Liver (tissue), 9 donors: Measurements from ENCODE around the gene TNS4. TPM values are rescaled to one million over a fixed set of nuclear protein-coding genes. Genes with fewer than 3 reads are reported as not detected.

ENCODE experiments used
- DNase-seq: peaks from one replicate; pipeline ENCODE4 v3.0.0-alpha.2; 2017; ENCODE audit warnings: low spot score
- H3K27ac ChIP-seq, 2 donors: one replicate each; pipeline ENCODE4 v1.7.0; 2013; ENCODE audit warnings: inconsistent platforms in 2 of 2, low read length in 2 of 2, control low read depth in 1 of 2, low read depth in 1 of 2, mild to moderate bottlenecking in 1 of 2
- H3K27me3 ChIP-seq, 4 donors: one replicate each; pipeline versions ENCODE4 v1.6.1 to v1.7.0; 2013; ENCODE audit warnings: low read length in 3 of 4, inconsistent platforms in 1 of 4, mild to moderate bottlenecking in 1 of 4, moderate library complexity in 1 of 4; ENCODE audit not compliant: control insufficient read depth in 4 of 4, insufficient read depth in 4 of 4
- H3K36me3 ChIP-seq, 4 donors: one replicate each; pipeline versions ENCODE4 v1.6.1 to v1.7.0; 2013; ENCODE audit warnings: low read length in 3 of 4, mild to moderate bottlenecking in 3 of 4, low read depth in 1 of 4, moderate library complexity in 1 of 4; ENCODE audit not compliant: control insufficient read depth in 4 of 4, insufficient read depth in 3 of 4
- H3K4me1 ChIP-seq, 4 donors: one replicate each; pipeline versions ENCODE4 v1.6.1 to v1.7.0; 2013; ENCODE audit warnings: low read length in 3 of 4, mild to moderate bottlenecking in 3 of 4, moderate library complexity in 1 of 4; ENCODE audit not compliant: control insufficient read depth in 4 of 4, insufficient read depth in 4 of 4
- H3K4me3 ChIP-seq, 3 donors: one replicate each; pipeline versions ENCODE4 v1.6.1 to v1.7.0; 2013; ENCODE audit warnings: low read length in 3 of 3, control low read depth in 1 of 3, low read depth in 1 of 3, mild to moderate bottlenecking in 1 of 3
- H3K9ac ChIP-seq, 2 donors: one replicate each; pipeline ENCODE4 v1.7.0; 2013; ENCODE audit warnings: low read length in 2 of 2, mild to moderate bottlenecking in 2 of 2, moderate library complexity in 2 of 2, control low read depth in 1 of 2, low read depth in 1 of 2
- H3K9me3 ChIP-seq, 4 donors: one replicate each; pipeline versions ENCODE4 v1.6.1 to v1.7.0; 2013; ENCODE audit warnings: low read length in 3 of 4; ENCODE audit not compliant: control insufficient read depth in 4 of 4
- EGR1 ChIP-seq, 2 donors: IDR thresholded peaks; 2 replicates each; pipeline ENCODE4 v1.6.1; 2016 to 2018; ENCODE audit warnings: antibody characterized with exemption in 2 of 2, low read depth in 2 of 2
- FOXA1 ChIP-seq: IDR thresholded peaks from 2 replicates; pipeline ENCODE4 v1.6.1; 2016; ENCODE audit warnings: antibody characterized with exemption
- FOXA2 ChIP-seq: IDR thresholded peaks from 2 replicates; pipeline ENCODE4 v1.6.1; 2016; ENCODE audit warnings: antibody characterized with exemption
- HNF4G ChIP-seq: IDR thresholded peaks from 2 replicates; pipeline ENCODE4 v1.6.1; 2016; ENCODE audit warnings: antibody characterized with exemption
- JUND ChIP-seq, 2 donors: IDR thresholded peaks; 2 replicates each; pipeline ENCODE4 v1.6.1; 2016; ENCODE audit warnings: antibody characterized with exemption in 2 of 2
- NR2F2 ChIP-seq: IDR thresholded peaks from 2 replicates; pipeline ENCODE4 v1.6.1; 2016; ENCODE audit warnings: antibody characterized with exemption
- RAD21 ChIP-seq, 2 donors: IDR thresholded peaks; 2 replicates each; pipeline ENCODE4 v1.6.1; 2016; ENCODE audit warnings: antibody characterized with exemption in 2 of 2, mild to moderate bottlenecking in 2 of 2
- REST ChIP-seq: IDR thresholded peaks from 2 replicates; pipeline ENCODE4 v1.6.1; 2016; ENCODE audit warnings: antibody characterized with exemption, mild to moderate bottlenecking
- TAF1 ChIP-seq: conservative IDR thresholded peaks from 2 replicates; pipeline ENCODE4 v1.6.1; 2016; ENCODE audit warnings: antibody characterized with exemption, mild to moderate bottlenecking
- ZBTB33 ChIP-seq: IDR thresholded peaks from 2 replicates; pipeline ENCODE4 v1.6.1; 2016; ENCODE audit warnings: antibody characterized with exemption
- WGBS: extraction: QIAGEN DNeasy Blood & Tissue Kit; methylation state at CpG from one replicate; pipeline ENCODE4 v1.1.7; 2013; 5-methylcytosine and 5-hydroxymethylcytosine counted together
- polyA plus RNA-seq, 2 donors: library from polyadenylated mRNA; stranded (reverse) in 1 of 2; unstranded in 1 of 2; fragments of 200-250 nt in 1 of 2; fragments of >200 nt in 1 of 2; fragmentation: Nextera tagmentation in 1 of 2; extraction: Ambion mirVana in 1 of 2; gene quantifications; one replicate each; pipeline versions ENCODE4 v1.2.1 to v1.2.3, GENCODE V29; 2013 to 2015
- total RNA-seq, 2 donors: library from RNA; depleted of rRNA; stranded (reverse); fragments of >200 nt; gene quantifications; one replicate each; pipeline ENCODE4 v1.2.3, GENCODE V29; 2014
- TF ChIP-seq, protein P1 (sequence below): fragments of 150-350 bp; IDR thresholded peaks from 2 replicates; pipeline ENCODE4 v1.5.1; 2017; ENCODE audit warnings: improper control_type of control experiment, low read depth, low read length; ENCODE audit not compliant: missing input control
- TF ChIP-seq, protein P2 (sequence below): IDR thresholded peaks from 2 replicates; pipeline ENCODE4 v1.6.1; 2016; ENCODE audit warnings: antibody characterized with exemption
- donor health status: healthy.
- donor health status: healthy.
- donor health status: healthy.
- donor health status: healthy.
- donor health status: healthy.

The TNS4 gene
- total and polyA plus RNA-seq, 4 donors = 0.08 TPM; not detected in 3

GRCh38 chr17:40482722-40483121 lies 18.7 kb downstream of the TNS4 start (continued):
- TF ChIP-seq, protein P1, sequence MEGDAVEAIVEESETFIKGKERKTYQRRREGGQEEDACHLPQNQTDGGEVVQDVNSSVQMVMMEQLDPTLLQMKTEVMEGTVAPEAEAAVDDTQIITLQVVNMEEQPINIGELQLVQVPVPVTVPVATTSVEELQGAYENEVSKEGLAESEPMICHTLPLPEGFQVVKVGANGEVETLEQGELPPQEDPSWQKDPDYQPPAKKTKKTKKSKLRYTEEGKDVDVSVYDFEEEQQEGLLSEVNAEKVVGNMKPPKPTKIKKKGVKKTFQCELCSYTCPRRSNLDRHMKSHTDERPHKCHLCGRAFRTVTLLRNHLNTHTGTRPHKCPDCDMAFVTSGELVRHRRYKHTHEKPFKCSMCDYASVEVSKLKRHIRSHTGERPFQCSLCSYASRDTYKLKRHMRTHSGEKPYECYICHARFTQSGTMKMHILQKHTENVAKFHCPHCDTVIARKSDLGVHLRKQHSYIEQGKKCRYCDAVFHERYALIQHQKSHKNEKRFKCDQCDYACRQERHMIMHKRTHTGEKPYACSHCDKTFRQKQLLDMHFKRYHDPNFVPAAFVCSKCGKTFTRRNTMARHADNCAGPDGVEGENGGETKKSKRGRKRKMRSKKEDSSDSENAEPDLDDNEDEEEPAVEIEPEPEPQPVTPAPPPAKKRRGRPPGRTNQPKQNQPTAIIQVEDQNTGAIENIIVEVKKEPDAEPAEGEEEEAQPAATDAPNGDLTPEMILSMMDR = no peak
- no peak for TF ChIP-seq TAF1
- TF ChIP-seq EGR1 (IDR thresholded peaks at IDR 0.05; ENCODE audit: low read depth in 2 of 2) = no peak
- no peak for TF ChIP-seq NR2F2
- TF ChIP-seq FOXA2 = no peak
- TF ChIP-seq, protein P2, sequence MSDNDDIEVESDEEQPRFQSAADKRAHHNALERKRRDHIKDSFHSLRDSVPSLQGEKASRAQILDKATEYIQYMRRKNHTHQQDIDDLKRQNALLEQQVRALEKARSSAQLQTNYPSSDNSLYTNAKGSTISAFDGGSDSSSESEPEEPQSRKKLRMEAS = no peak

- Histone ChIP-seq H3K4me1 (peaks cover 0 to 3% (median 1%) of the 10 kb centered on the region in 4 donors), H3K9ac (no peak overlapping the region), H3K36me3 (no peaks in the 10 kb centered on the region), H3K27me3 (no peaks in the 10 kb centered on the region), H3K27ac (no peak overlapping the region), H3K4me3 (no peak overlapping the region), H3K9me3 (no peaks in the 10 kb centered on the region)
- DNase-seq = no peak
- TF ChIP-seq ZBTB33 (no peak), EGR1 (IDR thresholded peaks at IDR 0.05; ENCODE audit: low read depth in 2 of 2) (no peak), REST (no peak)
- 83% methylated on average over 7 of the region's 7 CpGs for WGBS
These were observed 20.3 kb downstream of the TNS4 start for GRCh38 chr17:40481106-40481505.

GRCh38 chr17:40480501-40481003 lies 20.9 kb downstream of the TNS4 start:
- Histone ChIP-seq H3K9me3 (no peaks in the 10 kb centered on the region), H3K9ac (no peak overlapping the region), H3K36me3 (no peaks in the 10 kb centered on the region), H3K4me1 (peaks cover 0 to 7% (median 3%) of the 10 kb centered on the region in 4 donors), H3K27ac (no peak overlapping the region), H3K27me3 (no peaks in the 10 kb centered on the region), H3K4me3 (no peak overlapping the region)
- no peak for DNase-seq
- WGBS = 64% methylated on average over 12 of the region's 12 CpGs
- TF ChIP-seq, protein P2 = no peak
- no peak for TF ChIP-seq HNF4G
- no peak for TF ChIP-seq NR2F2
- TF ChIP-seq RAD21 (IDR thresholded peaks at IDR 0.05) = no peak
- no peak for TF ChIP-seq JUND (IDR thresholded peaks at IDR 0.05)
- TF ChIP-seq FOXA1 = no peak
- no peak for TF ChIP-seq ZBTB33
